HCT116 (cell line): ENCODE results near the gene PFKFB3. TPM values are rescaled to one million over a fixed set of nuclear protein-coding genes. Genes with fewer than 3 reads are reported as not detected.

Experiments used
- ATAC-seq: fragments of 200-7000 bp; cut with Tn5 transposase; 2 replicates; pipeline ENCODE4 v1.9.1; 2020; ENCODE audit warnings: mild to moderate bottlenecking, moderate library complexity
- BruUV-seq: library from RNA; stranded (reverse); fragments of 400-500 nt; replicated peaks from 2 replicates; lab custom pipeline; 2021; lab: Mats Ljungman, UMichigan
- CTCF ChIA-PET: fragments of 300-600 bp; sonication (Branson Sonifier 250); formaldehyde crosslinking; loops from one replicate; lab custom pipeline; 2021; ENCODE audit warnings: antibody characterized with exemption; lab: Charles Lee
- POLR2A ChIA-PET: fragments of 300-600, 350-600 bp; sonication (Branson Sonifier 250); formaldehyde crosslinking; loops from one replicate; lab custom pipeline; 2021; ENCODE audit warnings: antibody characterized with exemption; lab: Charles Lee
- RAD21 ChIA-PET, 2 experiments: fragments of 300-600 bp; sonication (Branson Sonifier 250); formaldehyde crosslinking; loops; one replicate each; lab custom pipeline; 2023; ENCODE audit warnings: low total read pairs in 2 of 2; ENCODE audit not compliant: uncharacterized antibody in 2 of 2, unreplicated experiment in 2 of 2, low non-redundant PET in 1 of 2; lab: Charles Lee
- DNase-seq: peaks from one replicate; pipeline ENCODE4 v3.0.0-alpha.2; 2010; ENCODE audit warnings: low read depth, low spot score
- H2AFZ ChIP-seq: fragments of 200-600 bp; shearing (Covaris generic), sonication (generic); 2 replicates; pipeline ENCODE4 v1.6.1; 2017; ENCODE audit warnings: low read depth, mixed run types, mixed read lengths, antibody characterized with exemption, low read length; ENCODE audit not compliant: poor library complexity, severe bottlenecking
- H3K27ac ChIP-seq: 2 replicates; pipeline ENCODE4 v1.5.1; 2012; ENCODE audit warnings: low read depth, low read length
- H3K27me3 ChIP-seq: fragments of 200-600 bp; sonication (generic); 2 replicates; pipeline ENCODE4 v1.6.1; 2016; ENCODE audit warnings: mixed run types, low read length, mixed read lengths; ENCODE audit not compliant: insufficient read depth
- H3K36me3 ChIP-seq, 2 experiments: fragments of 200-500 bp in 1 of 2; fragments of 200-600 bp in 1 of 2; sonication (Bioruptor generic) in 1 of 2; sonication (generic) in 1 of 2; 2 replicates each; pipeline versions ENCODE4 v1.5.1 to v1.6.1; 2014 to 2016; ENCODE audit warnings: low read length in 2 of 2, inconsistent platforms in 1 of 2, mixed read lengths in 1 of 2, mixed run types in 1 of 2; ENCODE audit not compliant: insufficient read depth in 2 of 2, control insufficient read depth in 1 of 2
- H3K4me1 ChIP-seq, 2 experiments: fragments of 200-600 bp in 1 of 2; sonication (generic) in 1 of 2; 2 replicates each; pipeline versions ENCODE4 v1.5.1 to v1.6.1; 2012 to 2017; ENCODE audit warnings: low read length in 2 of 2, inconsistent platforms in 1 of 2, mild to moderate bottlenecking in 1 of 2, mixed read lengths in 1 of 2, mixed run types in 1 of 2, moderate library complexity in 1 of 2; ENCODE audit not compliant: insufficient read depth in 2 of 2, control insufficient read depth in 1 of 2
- H3K4me2 ChIP-seq: fragments of 200-600 bp; sonication (generic); 2 replicates; pipeline ENCODE4 v1.6.1; 2017; ENCODE audit warnings: mixed run types, low read length, mixed read lengths
- H3K4me3 ChIP-seq, 2 experiments: fragments of 200-600 bp in 1 of 2; sonication (generic) in 1 of 2; replicated peaks in 1 of 2; 2 replicates each; pipeline ENCODE4 v1.5.1; 2011 to 2016; ENCODE audit warnings: low read length in 2 of 2, control low read depth in 1 of 2, low read depth in 1 of 2, mild to moderate bottlenecking in 1 of 2, mixed read lengths in 1 of 2, mixed run types in 1 of 2
- H3K79me2 ChIP-seq: fragments of 200-600 bp; sonication (generic); 2 replicates; pipeline ENCODE4 v1.6.1; 2017; ENCODE audit warnings: mild to moderate bottlenecking, mixed run types, low read length, moderate library complexity, mixed read lengths; ENCODE audit not compliant: insufficient read depth
- H3K9ac ChIP-seq: fragments of 200-600 bp; sonication (generic); 2 replicates; pipeline ENCODE4 v1.6.1; 2016; ENCODE audit warnings: low read length, mixed read lengths
- H3K9me2 ChIP-seq: fragments of 200-600 bp; sonication (generic), shearing (Covaris generic); 2 replicates; pipeline ENCODE4 v1.6.1; 2017; ENCODE audit warnings: mixed run types, mild to moderate bottlenecking, moderate library complexity; ENCODE audit not compliant: insufficient read depth
- H3K9me3 ChIP-seq, 2 experiments: fragments of 200-500 bp in 1 of 2; fragments of 200-600 bp in 1 of 2; sonication (Bioruptor generic) in 1 of 2; sonication (generic) in 1 of 2; 2 replicates each; pipeline ENCODE4 v1.6.1; 2014 to 2017; ENCODE audit warnings: low read length in 2 of 2, mixed read lengths in 2 of 2, inconsistent platforms in 1 of 2, low read depth in 1 of 2, mild to moderate bottlenecking in 1 of 2, mixed run types in 1 of 2, moderate library complexity in 1 of 2; ENCODE audit not compliant: control insufficient read depth in 1 of 2, insufficient read depth in 1 of 2
- H4K20me1 ChIP-seq: fragments of 200-600 bp; sonication (generic), shearing (Covaris generic); 2 replicates; pipeline ENCODE4 v1.6.1; 2017; ENCODE audit warnings: mixed run types, mild to moderate bottlenecking, moderate library complexity; ENCODE audit not compliant: insufficient read depth
- CEBPB ChIP-seq: IDR thresholded peaks from 2 replicates; pipeline ENCODE4 v1.6.1; 2012; ENCODE audit warnings: low read depth
- CTCF ChIP-seq, 3 experiments: fragments of 200-600 bp in 1 of 3; sonication (generic) in 1 of 3; IDR thresholded peaks in 2 of 3; conservative IDR thresholded peaks in 1 of 3; 2 replicates each; pipeline ENCODE4 v1.5.1; 2012 to 2017; ENCODE audit warnings: low read depth in 2 of 3, low read length in 2 of 3, antibody characterized with exemption in 1 of 3, borderline replicate concordance in 1 of 3, control low read depth in 1 of 3, mild to moderate bottlenecking in 1 of 3, mixed read lengths in 1 of 3, mixed run types in 1 of 3, moderate library complexity in 1 of 3; ENCODE audit not compliant: insufficient read depth in 1 of 3
- JUND ChIP-seq: IDR thresholded peaks from 2 replicates; pipeline ENCODE4 v1.6.1; 2012
- POLR2AphosphoS5 ChIP-seq: IDR thresholded peaks from 2 replicates; pipeline ENCODE4 v1.6.1; 2011; ENCODE audit warnings: mild to moderate bottlenecking, low read depth, low read length, moderate library complexity
- RAD21 ChIP-seq: IDR thresholded peaks from 2 replicates; pipeline ENCODE4 v1.6.1; 2012; ENCODE audit warnings: low read depth, mild to moderate bottlenecking
- intact Hi-C: fragments of 100-400 bp; cut with micrococcal nuclease; formaldehyde crosslinking; loops from 2 replicates; pipeline ENCODE4 v1.10.0; 2022
- total RNA-seq: library from RNA; stranded (reverse); gene quantifications from one replicate; pipeline ENCODE4 v1.2.1, GENCODE V29; 2021; ENCODE audit not compliant: unreplicated experiment
- TF ChIP-seq, protein P1 (sequence below): IDR thresholded peaks from 2 replicates; pipeline ENCODE4 v1.6.1; 2012

Gene PFKFB3
- total RNA-seq, 1 experiment from 2014 or later: 50.8 TPM

DNA sequence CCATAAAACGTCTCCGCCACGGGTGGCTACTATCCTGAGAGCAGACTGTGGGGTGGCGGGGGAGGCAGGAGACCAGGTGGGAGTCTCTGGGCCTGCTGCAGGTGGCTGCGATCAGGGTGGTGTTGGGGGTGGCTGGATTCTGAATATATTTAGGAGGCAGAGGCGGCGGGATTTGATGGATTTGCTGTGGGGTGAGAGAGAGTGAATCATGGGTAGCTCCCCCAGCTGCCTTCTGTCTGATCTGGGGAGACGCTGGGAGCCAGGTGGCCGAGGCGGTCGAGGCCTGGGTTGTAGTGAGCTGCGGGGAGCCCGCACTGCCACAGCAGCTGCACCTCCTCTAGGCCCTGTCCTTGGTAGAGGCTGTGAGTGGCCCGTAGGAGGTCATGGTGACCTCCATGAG is 48.2 kb upstream of the PFKFB3 start:
- intact Hi-C loops: no loop called here
- POLR2A ChIA-PET: no interaction called here

GRCh38 chr10:6158276-6158675 is 44.5 kb upstream of the PFKFB3 start:
- Histone ChIP-seq H3K9me3 (no peaks in the 10 kb centered on the region), H3K36me3 (no peaks in the 10 kb centered on the region), H3K9me2 (no peaks in the 10 kb centered on the region), H3K9ac (no peak overlapping the region), H3K79me2 (peaks cover 63% of the 10 kb centered on the region), H3K4me2 (no peak overlapping the region), H4K20me1 (no peaks in the 10 kb centered on the region), H2AFZ (no peak overlapping the region), H3K27me3 (no peaks in the 10 kb centered on the region), H3K4me1 (peaks cover 11 to 15% of the 10 kb centered on the region in 2 experiments; a peak in 3 of 4 replicates), H3K27ac (no peak overlapping the region), H3K4me3 (no peak overlapping the region)
- no TSS peak for BruUV-seq
- ATAC-seq (no peak), DNase-seq (no peak)
- POLR2A ChIA-PET: no interaction called here
- intact Hi-C loops: no loop called here
- RAD21 ChIA-PET: no interaction called here
- TF ChIP-seq CEBPB (no peak), POLR2AphosphoS5 (no peak), CTCF (IDR thresholded peaks at IDR 0.05 in 2 of 3, conservative IDR thresholded peaks at IDR 0.05 in 1 of 3; ENCODE audit: borderline replicate concordance in 1 of 3, insufficient read depth in 1 of 3, low read depth in 2 of 3, low read length in 2 of 3) (no peak), JUND (no peak), RAD21 (no peak)
- TF ChIP-seq, protein P1, sequence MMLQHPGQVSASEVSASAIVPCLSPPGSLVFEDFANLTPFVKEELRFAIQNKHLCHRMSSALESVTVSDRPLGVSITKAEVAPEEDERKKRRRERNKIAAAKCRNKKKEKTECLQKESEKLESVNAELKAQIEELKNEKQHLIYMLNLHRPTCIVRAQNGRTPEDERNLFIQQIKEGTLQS: no peak
- CTCF ChIA-PET: no interaction called here

More for the DNA sequence above, 48.2 kb upstream of the PFKFB3 start:
- ChIA-PET CTCF (no interaction called here), RAD21 (interaction anchor here in 1 of 2 experiments (0.7 kb wide), 1 partner anchor 18 kb away, joined by 3 read pairs; no protein-coding TSS in a partner anchor)
- no peak for TF ChIP-seq POLR2AphosphoS5
- TF ChIP-seq, all 23 proteins: peak for 0
- H3K9me2 ChIP-seq: no peaks in the 10 kb centered on the region
- no peak overlapping the region for H2AFZ ChIP-seq
- H3K4me2 ChIP-seq: no peak overlapping the region
- H3K79me2 ChIP-seq: peaks cover 79% of the 10 kb centered on the region
- no TSS peak for BruUV-seq
- H3K27me3 ChIP-seq: no peaks in the 10 kb centered on the region
- DNase-seq (no peak), ATAC-seq (no peak)
- H4K20me1 ChIP-seq: no peaks in the 10 kb centered on the region
- no peaks in the 10 kb centered on the region for H3K4me1 ChIP-seq
- H3K36me3 ChIP-seq: no peaks in the 10 kb centered on the region
- H3K27ac ChIP-seq: no peak overlapping the region
- no peak overlapping the region for H3K9ac ChIP-seq
- no peaks in the 10 kb centered on the region for H3K9me3 ChIP-seq
- no peak overlapping the region for H3K4me3 ChIP-seq
